Body of pancreas (tissue), 4 donors: ENCODE data around the gene MNAT1. TPM values are rescaled to one million over a fixed set of nuclear protein-coding genes. Genes with fewer than 3 reads are reported as not detected.

Source experiments
- ATAC-seq: fragments of 150-250 bp; one replicate; pipeline ENCODE4 v1.9.1; 2016
- DNase-seq, 4 donors: peaks; one replicate each; pipeline ENCODE4 v3.0.0-alpha.2; 2019
- H3K27ac ChIP-seq, 4 donors: fragments of 200-600 bp; sonication (generic); 1 replicate in 3 of 4; 2 replicates in 1 of 4; pipeline versions ENCODE4 v1.5.1 to v1.6.1; 2016 to 2019; ENCODE audit warnings: mild to moderate bottlenecking in 1 of 4, mixed read lengths in 1 of 4, moderate library complexity in 1 of 4
- H3K27me3 ChIP-seq, 2 donors: fragments of 200-600 bp; sonication (generic); one replicate each; pipeline ENCODE4 v1.6.0; 2016; ENCODE audit warnings: mild to moderate bottlenecking in 1 of 2
- H3K36me3 ChIP-seq, 2 donors: fragments of 200-600 bp; sonication (generic); replicated peaks in 1 of 2; 2 replicates each; pipeline ENCODE4 v1.5.1; 2016; ENCODE audit warnings: low read depth in 2 of 2; ENCODE audit not compliant: insufficient read depth in 1 of 2
- H3K4me1 ChIP-seq: fragments of 200-600 bp; sonication (generic); one replicate; pipeline ENCODE4 v1.6.0; 2016
- H3K4me3 ChIP-seq, 2 donors: fragments of 200-600 bp; sonication (generic); 1 replicate in 1 of 2; 2 replicates in 1 of 2; pipeline ENCODE4 v1.5.1; 2016 to 2019
- H3K9me3 ChIP-seq, 3 donors: fragments of 200-600 bp; sonication (generic); 1 replicate in 2 of 3; 2 replicates in 1 of 3; pipeline ENCODE4 v1.5.1; 2016
- POLR2A ChIP-seq, 3 donors: fragments of 450-650 bp; IDR thresholded peaks; one replicate each; pipeline ENCODE4 v1.6.1; 2016; ENCODE audit warnings: antibody characterized with exemption in 3 of 3, mild to moderate bottlenecking in 2 of 3
- WGBS, 2 donors: methylation state at CpG; one replicate each; pipeline ENCODE4 v1.1.5; 2017; 5-methylcytosine and 5-hydroxymethylcytosine counted together
- intact Hi-C: fragments of 100-400 bp; cut with DNase I; formaldehyde crosslinking; loops from one replicate; pipeline ENCODE4 v1.15.1; 2023
- total RNA-seq, 2 donors: library from RNA; depleted of rRNA; stranded (reverse); fragments of >200 nt; gene quantifications; one replicate each; pipeline ENCODE4 v1.1.0, GENCODE V29; 2016
- TF ChIP-seq, protein P1 (sequence below), 7 experiments: fragments of 450-650 bp in 4 of 7; fragments of 200-600 bp in 3 of 7; sonication (generic) in 3 of 7; IDR thresholded peaks; one replicate each; pipeline ENCODE4 v1.5.1; 2016 to 2019; ENCODE audit warnings: antibody characterized with exemption in 7 of 7

The MNAT1 gene
- total RNA-seq, 2 donors from 2014 or later = 14.0 to 37.2 TPM

DNA sequence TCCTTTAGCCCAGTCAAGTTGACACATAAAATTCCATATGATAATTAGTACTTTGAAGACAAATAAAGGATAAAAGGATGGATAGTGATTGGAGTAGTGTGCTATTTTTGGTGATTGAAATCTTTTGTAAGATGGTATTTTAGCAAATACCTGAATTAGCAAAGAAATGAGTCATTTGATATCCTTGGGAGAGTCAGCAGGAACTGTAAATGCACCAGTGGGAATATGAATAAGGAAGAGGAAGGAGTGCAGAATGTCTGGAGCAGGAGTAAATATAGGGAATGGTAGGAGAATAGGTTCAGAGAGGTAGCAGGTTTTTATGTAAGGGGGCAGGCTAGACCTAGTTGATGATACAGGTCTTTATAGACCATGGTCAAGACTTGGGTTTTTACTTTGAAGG is 171.4 kb downstream of the MNAT1 start:
- ATAC-seq = no peak

DNA sequence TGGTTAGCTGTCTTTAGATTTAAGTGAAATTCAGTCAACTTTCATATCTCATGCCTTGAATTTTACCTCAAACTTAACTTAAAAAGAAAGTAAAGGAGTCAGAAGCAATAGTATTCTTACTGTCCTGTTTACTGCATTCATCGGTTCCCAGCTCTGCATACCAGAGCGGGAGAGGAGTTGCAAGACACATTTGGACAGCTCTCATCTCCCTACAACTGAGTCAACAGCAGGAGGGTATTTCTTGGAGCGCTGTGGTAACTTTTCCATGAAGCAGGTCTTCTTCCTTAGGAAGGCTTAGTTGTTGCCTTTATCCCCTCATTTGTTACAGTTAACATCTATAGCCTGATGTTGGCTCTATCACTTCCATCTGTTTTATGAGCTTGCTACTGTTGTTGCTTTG is 181.2 kb downstream of the MNAT1 start:
- no peak for ATAC-seq
- intact Hi-C loops = no loop called here

More for the DNA sequence above, 171.4 kb downstream of the MNAT1 start:
- no peak for DNase-seq
- Histone ChIP-seq H3K4me1 (no peaks in the 10 kb centered on the region), H3K9me3 (no peaks in the 10 kb centered on the region), H3K36me3 (no peaks in the 10 kb centered on the region), H3K4me3 (no peak overlapping the region), H3K27ac (no peak overlapping the region), H3K27me3 (no peaks in the 10 kb centered on the region)
- intact Hi-C loops = no loop called here
- TF ChIP-seq POLR2A (IDR thresholded peaks at IDR 0.05) = no peak
- TF ChIP-seq, protein P1, sequence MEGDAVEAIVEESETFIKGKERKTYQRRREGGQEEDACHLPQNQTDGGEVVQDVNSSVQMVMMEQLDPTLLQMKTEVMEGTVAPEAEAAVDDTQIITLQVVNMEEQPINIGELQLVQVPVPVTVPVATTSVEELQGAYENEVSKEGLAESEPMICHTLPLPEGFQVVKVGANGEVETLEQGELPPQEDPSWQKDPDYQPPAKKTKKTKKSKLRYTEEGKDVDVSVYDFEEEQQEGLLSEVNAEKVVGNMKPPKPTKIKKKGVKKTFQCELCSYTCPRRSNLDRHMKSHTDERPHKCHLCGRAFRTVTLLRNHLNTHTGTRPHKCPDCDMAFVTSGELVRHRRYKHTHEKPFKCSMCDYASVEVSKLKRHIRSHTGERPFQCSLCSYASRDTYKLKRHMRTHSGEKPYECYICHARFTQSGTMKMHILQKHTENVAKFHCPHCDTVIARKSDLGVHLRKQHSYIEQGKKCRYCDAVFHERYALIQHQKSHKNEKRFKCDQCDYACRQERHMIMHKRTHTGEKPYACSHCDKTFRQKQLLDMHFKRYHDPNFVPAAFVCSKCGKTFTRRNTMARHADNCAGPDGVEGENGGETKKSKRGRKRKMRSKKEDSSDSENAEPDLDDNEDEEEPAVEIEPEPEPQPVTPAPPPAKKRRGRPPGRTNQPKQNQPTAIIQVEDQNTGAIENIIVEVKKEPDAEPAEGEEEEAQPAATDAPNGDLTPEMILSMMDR (IDR thresholded peaks at IDR 0.05) = no peak

DNA sequence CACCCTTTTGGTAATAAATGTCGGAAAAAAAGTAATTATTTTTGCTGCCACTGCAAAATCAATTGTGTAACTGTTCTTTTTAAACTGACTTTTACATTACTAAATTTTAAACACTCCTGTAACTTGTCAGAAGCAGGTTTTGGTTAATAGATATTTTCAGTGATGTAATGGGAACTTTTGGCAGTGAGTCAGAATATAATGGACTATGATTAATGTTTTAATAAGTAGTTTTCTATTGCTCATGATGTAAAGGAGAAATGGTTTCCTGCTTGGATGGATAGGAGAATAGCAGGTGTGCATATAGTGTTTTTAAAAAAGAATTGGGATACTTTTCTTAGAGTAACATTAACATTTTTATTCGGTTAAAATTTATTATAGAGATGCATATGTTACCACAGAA is 187.5 kb downstream of the MNAT1 start:
- H3K27me3 ChIP-seq = no peaks in the 10 kb centered on the region
- H3K27ac ChIP-seq = no peak overlapping the region
- H3K4me3 ChIP-seq = no peak overlapping the region
- intact Hi-C loops = no loop called here
- ATAC-seq = no peak
- 81 to 88% methylated on average over 2 of the region's 2 CpGs for WGBS, 2 donors
- no peaks in the 10 kb centered on the region for H3K4me1 ChIP-seq
- no peaks in the 10 kb centered on the region for H3K9me3 ChIP-seq
- no peak for DNase-seq
- H3K36me3 ChIP-seq = no peaks in the 10 kb centered on the region
- TF ChIP-seq, protein P1 (IDR thresholded peaks at IDR 0.05) = no peak
- no peak for TF ChIP-seq POLR2A (IDR thresholded peaks at IDR 0.05)

More for the DNA sequence above, 181.2 kb downstream of the MNAT1 start:
- no peak for TF ChIP-seq POLR2A (IDR thresholded peaks at IDR 0.05)
- TF ChIP-seq, protein P1 (IDR thresholded peaks at IDR 0.05) = no peak
- no peaks in the 10 kb centered on the region for H3K36me3 ChIP-seq
- no peaks in the 10 kb centered on the region for H3K9me3 ChIP-seq
- no peak overlapping the region for H3K4me3 ChIP-seq
- no peak overlapping the region for H3K27ac ChIP-seq
- WGBS, 2 donors = 94 to 96% methylated on average over 3 of the region's 3 CpGs
- H3K4me1 ChIP-seq = no peaks in the 10 kb centered on the region
- DNase-seq = no peak
- H3K27me3 ChIP-seq = no peaks in the 10 kb centered on the region

DNA sequence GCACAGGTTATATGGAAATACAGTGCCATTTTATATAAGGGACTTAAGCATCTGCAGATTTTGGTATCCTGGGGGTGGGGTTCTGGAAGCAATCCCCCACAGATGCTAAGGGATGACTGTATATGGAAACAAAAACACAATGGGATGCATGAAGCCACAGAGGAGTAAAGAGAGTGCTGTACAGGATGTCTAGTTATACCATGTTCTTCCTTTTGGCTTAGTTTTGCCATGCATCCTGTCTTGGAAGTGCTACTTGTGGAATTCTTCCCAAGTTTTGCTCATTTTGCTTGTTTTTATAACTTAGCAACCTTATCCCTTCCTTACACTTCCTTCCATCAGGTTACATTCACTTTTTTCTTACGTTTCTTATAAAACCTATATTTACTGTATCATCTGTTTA is 190.7 kb downstream of the MNAT1 start:
- ATAC-seq (no peak), DNase-seq (no peak)
- Histone ChIP-seq H3K27me3 (no peaks in the 10 kb centered on the region), H3K9me3 (no peaks in the 10 kb centered on the region), H3K4me3 (no peak overlapping the region), H3K27ac (no peak overlapping the region), H3K36me3 (no peaks in the 10 kb centered on the region), H3K4me1 (no peaks in the 10 kb centered on the region)
- 78 to 88% methylated on average over 1 of the region's 1 CpG for WGBS, 2 donors
- intact Hi-C loops = no loop called here
- no peak for TF ChIP-seq POLR2A (IDR thresholded peaks at IDR 0.05)
- TF ChIP-seq, protein P1 (IDR thresholded peaks at IDR 0.05) = no peak

DNA sequence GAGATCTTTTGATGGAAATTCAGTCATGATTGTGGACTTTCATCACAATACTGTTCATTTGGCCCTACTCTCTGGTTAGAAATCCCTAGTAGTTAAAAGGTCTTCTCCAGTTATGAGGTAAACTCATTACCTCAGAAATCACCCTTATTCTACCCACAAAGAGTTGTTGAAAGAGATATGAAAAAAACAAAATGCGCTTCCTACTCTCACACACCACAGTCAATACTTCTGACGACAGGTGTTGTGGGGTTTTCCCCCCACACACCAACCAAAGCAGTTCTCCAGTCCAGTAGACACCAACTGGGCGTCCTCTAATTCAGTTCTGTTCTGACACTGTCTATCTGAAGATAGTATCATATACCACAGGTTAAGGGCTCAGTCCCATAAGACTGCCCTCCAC is 191.4 kb downstream of the MNAT1 start:
- no peak overlapping the region for H3K27ac ChIP-seq
- intact Hi-C loops = no loop called here
- no peak for ATAC-seq
- no peaks in the 10 kb centered on the region for H3K27me3 ChIP-seq
- no peak overlapping the region for H3K4me3 ChIP-seq
- H3K4me1 ChIP-seq = no peaks in the 10 kb centered on the region
- no peaks in the 10 kb centered on the region for H3K36me3 ChIP-seq
- TF ChIP-seq POLR2A (IDR thresholded peaks at IDR 0.05) = no peak
- TF ChIP-seq, protein P1 (IDR thresholded peaks at IDR 0.05) = no peak
- DNase-seq = no peak
- H3K9me3 ChIP-seq = no peaks in the 10 kb centered on the region
- 96 to 100% methylated on average over 3 of the region's 3 CpGs for WGBS, 2 donors
